HG03378 (cell line): ENCODE measurements around the gene MYO16.
A peak's percentile ranks its signal among the peaks of the same experiment; 100 is the strongest.
"Not testable (repeated sequence)": the region's sequence is repeated elsewhere in the genome, so short reads cannot be mapped to it uniquely, and the experiment has no call there.

Source experiments
- ATAC-seq: cut with Tn5 transposase; IDR thresholded peaks from one replicate; pipeline ENCODE4 v1.9.1; 2021; ENCODE audit warnings: mild to moderate bottlenecking, moderate library complexity; ENCODE audit not compliant: unreplicated experiment

The MYO16 gene

DNA sequence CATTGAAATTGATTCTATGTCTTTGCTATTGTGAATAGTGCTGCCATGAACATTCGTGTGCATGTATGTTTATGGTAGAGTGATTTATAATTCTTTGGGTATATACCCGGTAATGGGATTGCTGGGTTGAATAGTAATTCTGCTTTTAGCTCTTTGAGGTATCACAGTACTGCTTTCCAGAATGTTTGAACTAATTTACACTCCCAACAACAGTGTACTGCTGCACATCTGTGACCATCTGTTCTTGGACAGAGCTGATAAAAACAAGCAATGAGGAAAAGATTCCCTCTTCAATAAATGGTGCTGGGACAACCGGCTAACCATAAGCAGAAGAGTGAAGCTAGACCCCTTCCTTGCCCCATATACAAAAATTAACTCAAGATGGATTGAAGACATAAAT is 231.0 kb downstream of the MYO16 start:
- ATAC-seq = no peak

DNA sequence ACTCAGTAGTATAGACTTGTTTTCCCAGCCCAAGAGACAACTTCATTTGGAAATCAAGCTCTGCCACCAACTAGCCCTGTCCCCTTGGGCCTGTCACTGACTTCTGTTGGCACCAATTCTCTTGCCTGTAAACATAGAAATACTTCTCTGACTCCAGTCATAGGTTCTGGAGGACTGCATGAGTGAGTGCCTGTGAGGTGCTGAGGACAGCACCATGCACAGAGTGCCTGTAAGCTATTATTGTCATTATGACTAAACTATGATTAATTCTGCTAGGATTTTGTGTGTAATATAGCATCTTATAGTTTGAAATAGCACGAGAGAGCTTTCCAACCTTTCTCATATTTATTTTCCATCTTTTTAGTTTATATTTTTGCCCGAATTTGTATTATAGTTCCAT is 247.9 kb downstream of the MYO16 start:
- ATAC-seq = no peak

DNA sequence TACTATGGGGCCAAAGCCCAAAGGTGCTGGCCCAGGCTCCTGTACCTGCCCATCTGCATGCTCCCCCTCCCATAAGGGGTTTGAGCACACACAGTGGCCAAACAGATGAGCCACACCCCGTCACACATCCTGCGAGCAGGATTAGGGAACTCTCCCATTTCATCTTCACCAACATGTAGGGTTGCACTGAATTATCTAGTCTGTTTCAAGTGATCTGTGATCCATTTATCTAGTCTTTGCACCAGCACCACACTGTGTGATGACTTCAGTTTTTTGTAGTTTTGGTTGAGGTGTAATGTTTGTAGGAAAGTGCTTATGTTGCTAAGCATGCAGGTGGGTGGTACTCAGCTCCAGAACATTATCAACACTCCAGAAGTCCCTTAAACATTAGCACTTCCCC is 249.3 kb downstream of the MYO16 start:
- no peak for ATAC-seq

- no peak for ATAC-seq
These were observed 260.0 kb downstream of the MYO16 start for GRCh38 chr13:108889324-108889984.

- ATAC-seq = no peak
These were observed 265.9 kb downstream of the MYO16 start for GRCh38 chr13:108895220-108895704.

GRCh38 chr13:108897955-108898354 is 268.5 kb downstream of the MYO16 start:
- no peak for ATAC-seq

- no peak for ATAC-seq
These were observed 273.2 kb downstream of the MYO16 start for GRCh38 chr13:108902405-108903155.

DNA sequence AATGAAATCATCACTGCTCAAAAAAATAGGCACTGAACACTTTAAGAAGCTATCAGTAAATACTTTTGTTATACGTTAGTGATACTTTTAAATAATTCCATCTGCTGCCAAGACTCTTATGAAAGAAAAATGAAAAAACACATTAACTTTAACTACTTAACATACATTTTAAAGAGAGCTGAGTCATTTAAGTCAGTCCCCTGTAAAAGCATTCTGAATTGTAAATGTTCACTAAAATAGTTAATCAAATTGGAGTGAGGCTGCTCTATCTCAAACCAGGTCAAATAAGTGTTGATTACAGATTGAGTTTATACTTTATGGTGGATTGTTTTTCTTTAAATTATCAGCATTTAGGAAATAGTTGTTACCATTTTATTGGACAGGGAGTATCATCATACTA is 274.2 kb downstream of the MYO16 start:
- ATAC-seq = no peak

- no peak for ATAC-seq
These were observed 282.4 kb downstream of the MYO16 start for GRCh38 chr13:108911807-108912206.

GRCh38 chr13:108913731-108914130 is 284.3 kb downstream of the MYO16 start:
- ATAC-seq = not testable (repeated sequence)

DNA sequence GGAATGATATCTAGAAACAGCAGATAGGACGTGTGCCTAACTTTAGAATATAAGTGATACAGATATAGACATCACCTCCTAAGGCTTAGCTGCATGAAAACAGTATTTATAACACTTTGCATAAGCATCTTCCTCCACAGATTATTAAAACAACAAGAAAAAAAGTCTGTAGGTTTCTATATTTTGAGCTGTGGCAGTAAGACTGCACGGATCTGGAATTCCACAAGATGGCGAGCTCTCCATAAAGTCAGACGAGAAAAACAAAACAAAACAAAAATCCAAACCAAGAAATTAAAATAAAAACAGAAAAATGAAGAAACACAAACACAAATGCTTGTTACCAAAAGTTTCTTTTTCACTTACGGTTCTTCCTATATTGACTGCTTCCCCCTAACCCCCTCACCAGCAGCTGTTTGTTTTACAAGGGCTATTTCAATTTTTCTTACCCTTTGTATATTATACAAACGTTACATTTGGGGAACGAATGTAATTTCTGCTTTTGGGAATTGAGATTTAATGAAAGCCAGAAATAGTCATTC is 285.8 kb downstream of the MYO16 start:
- ATAC-seq = no peak

DNA sequence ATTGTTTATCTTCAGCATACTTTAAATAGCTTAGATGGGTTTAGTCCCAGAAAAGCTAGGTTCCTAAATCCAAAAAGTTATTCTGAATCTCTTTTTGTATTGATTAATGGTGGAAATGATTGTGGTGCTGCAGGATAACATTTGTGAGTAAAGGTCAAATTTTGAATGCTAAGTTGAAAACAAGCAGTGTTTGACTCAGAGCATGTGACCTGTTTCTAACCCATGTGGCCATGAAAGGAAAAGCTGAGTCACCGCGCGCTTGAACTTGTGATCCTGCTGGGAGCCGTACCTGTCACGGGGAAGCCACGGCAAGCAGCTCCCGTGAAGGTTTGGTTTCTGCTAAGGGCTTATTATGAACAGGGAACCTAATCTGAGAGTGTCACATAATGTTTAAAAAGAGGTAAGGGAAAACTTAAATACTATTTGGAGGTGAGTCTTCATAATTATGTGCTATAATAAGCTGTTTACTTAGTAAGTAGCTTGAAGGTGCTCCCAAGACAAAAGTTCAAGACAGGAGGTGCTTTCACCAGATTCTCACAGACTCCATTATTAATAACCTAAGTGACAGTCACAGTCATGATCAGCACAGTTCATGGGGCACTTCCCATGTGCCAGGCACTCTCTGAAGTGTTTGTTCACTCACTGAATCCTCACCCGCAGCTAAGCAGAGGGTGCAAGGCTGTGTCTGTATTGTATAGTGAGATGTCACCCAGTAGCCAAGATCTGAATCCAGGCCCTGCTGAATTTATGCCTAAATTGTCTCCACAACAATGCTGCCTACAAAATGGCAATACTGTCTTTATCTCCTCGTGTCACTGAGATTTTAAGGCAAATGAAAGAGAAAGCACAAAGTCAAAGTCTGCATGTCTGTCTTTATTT is 286.5 kb downstream of the MYO16 start:
- peak; percentile 97 for ATAC-seq

DNA sequence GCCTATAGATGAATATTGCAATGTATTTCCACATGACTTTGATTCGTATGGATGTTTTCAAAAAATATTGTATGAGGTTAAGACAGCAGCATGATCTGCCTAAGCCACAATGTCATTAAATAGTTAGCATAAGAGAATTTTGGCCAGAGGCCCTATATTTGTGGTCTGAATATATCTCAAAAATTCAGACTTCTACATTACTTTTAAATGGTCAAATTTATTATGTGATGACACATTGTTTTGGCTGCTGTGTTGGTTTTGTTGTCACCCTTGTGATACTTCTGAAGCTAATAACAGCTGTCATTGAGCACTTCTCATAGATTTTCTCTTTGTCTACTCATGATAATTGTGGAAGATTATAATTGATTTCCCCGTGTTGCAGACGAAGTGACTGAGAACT is 288.2 kb downstream of the MYO16 start:
- ATAC-seq = no peak

DNA sequence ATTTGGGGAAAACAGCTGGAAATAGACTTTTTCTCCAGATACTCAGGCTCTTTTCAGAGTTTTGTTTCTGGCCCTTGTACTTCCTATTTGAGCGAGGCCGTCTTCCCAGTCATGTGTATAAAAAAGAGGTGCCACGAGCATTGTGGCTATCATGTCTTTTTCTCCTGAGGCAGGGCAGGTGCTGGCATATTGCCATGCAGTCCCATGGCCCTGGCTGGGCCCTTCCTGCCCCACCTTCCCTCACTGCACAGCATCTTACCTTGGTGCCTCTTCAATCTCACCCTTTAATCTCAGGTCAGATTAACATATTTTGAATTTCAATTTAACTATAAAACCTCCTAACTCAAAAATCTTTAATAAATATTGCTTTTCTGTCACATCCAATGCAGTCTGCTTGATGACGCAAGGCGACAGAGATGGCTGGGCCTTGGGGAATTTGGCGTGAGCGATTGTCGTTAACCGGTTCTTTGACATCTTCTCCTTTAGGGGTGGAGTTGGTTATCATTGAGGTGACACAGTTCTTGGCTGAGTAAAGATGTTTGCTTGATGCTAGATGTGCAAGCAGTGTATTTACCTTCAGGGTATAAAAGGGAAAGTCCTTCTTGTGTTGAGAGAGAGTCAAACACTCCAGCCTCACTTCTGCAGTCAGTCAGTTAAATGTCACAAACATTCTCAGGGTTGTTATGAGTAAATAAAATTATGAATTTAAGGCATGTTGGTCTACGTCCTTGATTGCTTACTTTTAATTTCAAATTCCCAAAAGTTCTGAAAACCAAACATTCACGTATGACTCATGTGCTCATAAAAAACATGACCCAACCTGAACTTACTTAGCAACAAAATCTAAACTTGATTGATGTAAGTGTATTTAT is 289.9 kb downstream of the MYO16 start:
- ATAC-seq = no peak

- no peak for ATAC-seq
These were observed 290.7 kb downstream of the MYO16 start for GRCh38 chr13:108920137-108920536.

GRCh38 chr13:108921238-108921637 is 291.8 kb downstream of the MYO16 start:
- ATAC-seq = no peak

- ATAC-seq = no peak
These were observed 292.7 kb downstream of the MYO16 start for GRCh38 chr13:108922108-108922507.

DNA sequence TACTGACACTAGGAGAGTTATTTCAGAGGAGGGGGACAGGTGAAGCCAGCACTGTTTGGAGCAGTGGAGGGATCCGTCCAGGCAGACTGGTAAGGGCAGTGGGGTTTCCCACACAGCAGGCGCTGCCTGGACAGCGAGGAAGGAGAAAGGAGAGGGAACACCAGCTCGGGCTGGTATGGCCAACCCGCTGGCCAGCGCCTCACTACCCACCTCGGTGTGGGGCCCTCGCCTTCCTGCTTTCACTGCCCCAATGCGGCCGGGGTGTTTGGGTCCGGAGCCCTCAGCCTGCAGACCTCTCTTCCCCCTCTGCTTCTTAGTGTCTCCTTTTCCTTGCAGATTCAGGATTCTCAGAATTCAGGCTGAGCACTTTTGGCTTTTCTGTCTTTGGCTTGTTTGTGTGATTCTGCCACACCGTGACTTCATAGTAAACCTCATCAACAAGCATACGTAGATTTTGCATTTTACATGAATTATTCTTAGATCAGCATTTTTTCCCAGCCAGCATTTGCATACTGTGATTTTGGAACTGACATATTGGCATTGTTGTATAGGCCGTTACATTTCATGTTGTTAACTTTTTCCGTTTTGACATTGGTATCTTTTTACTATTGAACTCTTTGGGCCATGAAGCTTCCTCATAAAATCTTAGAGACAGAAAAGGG is 294.1 kb downstream of the MYO16 start:
- no peak for ATAC-seq

DNA sequence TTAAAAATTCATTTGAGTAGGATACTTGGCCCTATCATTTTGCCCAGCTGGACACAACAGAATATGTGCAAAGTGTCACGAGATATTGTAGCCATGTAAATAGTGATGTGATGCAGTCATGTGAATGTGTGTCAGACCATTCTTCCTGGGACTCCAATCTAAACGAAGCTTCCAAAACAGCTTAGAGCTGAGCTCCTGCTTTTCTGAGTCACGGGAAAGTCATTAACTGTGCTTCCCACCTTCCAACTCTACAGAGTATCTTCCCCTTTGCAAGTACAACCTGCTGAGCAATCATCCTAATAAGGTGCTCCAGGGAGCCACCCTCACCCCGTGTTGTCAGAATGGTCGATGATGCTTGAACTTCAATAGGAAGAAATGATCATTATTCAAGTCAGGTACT is 294.7 kb downstream of the MYO16 start:
- no peak for ATAC-seq

GRCh38 chr13:108924541-108924940 is 295.1 kb downstream of the MYO16 start:
- no peak for ATAC-seq
